MM.1S (cell line): ENCODE results near the gene APOM.

Experiments
- DNase-seq: peaks from one replicate; pipeline ENCODE4 v3.0.0-alpha.2; 2015
- H2AFZ ChIP-seq: fragments of 300-600 bp; sonication (generic); 2 replicates; pipeline ENCODE4 v1.6.0; 2016; ENCODE audit warnings: antibody characterized with exemption, low read length
- H3F3A ChIP-seq: fragments of 300-600 bp; sonication (generic); 2 replicates; pipeline ENCODE4 v1.6.1; 2016; ENCODE audit warnings: mild to moderate bottlenecking, antibody characterized with exemption, low read length, moderate library complexity, mixed read lengths; ENCODE audit not compliant: insufficient read depth
- H3K27ac ChIP-seq: fragments of 300-600 bp; sonication (generic); 2 replicates; pipeline ENCODE4 v1.5.1; 2016; ENCODE audit warnings: mild to moderate bottlenecking, low read length
- H3K27me3 ChIP-seq: fragments of 300-600 bp; sonication (generic); replicated peaks from 2 replicates; pipeline ENCODE4 v1.6.0; 2016; ENCODE audit warnings: low read length; ENCODE audit not compliant: insufficient read depth
- H3K36me3 ChIP-seq: fragments of 300-600 bp; sonication (generic); replicated peaks from 2 replicates; pipeline ENCODE4 v1.6.1; 2016; ENCODE audit warnings: mild to moderate bottlenecking, low read length, mixed read lengths; ENCODE audit not compliant: insufficient read depth
- H3K4me1 ChIP-seq: fragments of 300-600 bp; sonication (generic); 2 replicates; pipeline ENCODE4 v1.6.1; 2016; ENCODE audit warnings: low read length, mixed read lengths
- H3K4me2 ChIP-seq: fragments of 300-600 bp; sonication (generic); 2 replicates; pipeline ENCODE4 v1.6.0; 2016; ENCODE audit warnings: low read depth, low read length
- H3K4me3 ChIP-seq: fragments of 300-600 bp; sonication (generic); 2 replicates; pipeline ENCODE4 v1.5.1; 2016; ENCODE audit warnings: low read length, mixed read lengths
- H3K79me2 ChIP-seq: fragments of 300-600 bp; sonication (generic); 2 replicates; pipeline ENCODE4 v1.6.1; 2016; ENCODE audit warnings: mixed run types, low read length, mixed read lengths
- H3K9ac ChIP-seq: fragments of 300-600 bp; sonication (generic); 2 replicates; pipeline ENCODE4 v1.6.1; 2016; ENCODE audit warnings: low read length, mixed read lengths
- H3K9me2 ChIP-seq: fragments of 300-600 bp; sonication (generic); replicated peaks from 2 replicates; pipeline ENCODE4 v1.6.1; 2016; ENCODE audit warnings: mild to moderate bottlenecking, low read length, mixed read lengths; ENCODE audit not compliant: insufficient read depth
- H3K9me3 ChIP-seq: fragments of 300-600 bp; sonication (generic); replicated peaks from 2 replicates; pipeline ENCODE4 v1.6.1; 2016; ENCODE audit warnings: mild to moderate bottlenecking, low read length, mixed read lengths; ENCODE audit not compliant: insufficient read depth
- H4K20me1 ChIP-seq: fragments of 300-600 bp; sonication (generic); 2 replicates; pipeline ENCODE4 v1.6.1; 2016; ENCODE audit warnings: mild to moderate bottlenecking, low read length, moderate library complexity, mixed read lengths; ENCODE audit not compliant: insufficient read depth
- CTCF ChIP-seq: fragments of 300-600 bp; sonication (generic); IDR thresholded peaks from 2 replicates; pipeline ENCODE4 v1.5.1; 2016; ENCODE audit warnings: antibody characterized with exemption, low read length, mixed read lengths
- EZH2 ChIP-seq: fragments of 300-600 bp; sonication (generic); optimal IDR thresholded peaks from 2 replicates; pipeline ENCODE3; 2017; ENCODE audit warnings: low read depth, mild to moderate bottlenecking, antibody characterized with exemption, low read length, mixed read lengths
- EZH2phosphoT487 ChIP-seq: fragments of 300-600 bp; sonication (generic); IDR thresholded peaks from 2 replicates; pipeline ENCODE4 v1.6.1; 2018; ENCODE audit warnings: antibody characterized with exemption, low read length

The APOM gene

DNA sequence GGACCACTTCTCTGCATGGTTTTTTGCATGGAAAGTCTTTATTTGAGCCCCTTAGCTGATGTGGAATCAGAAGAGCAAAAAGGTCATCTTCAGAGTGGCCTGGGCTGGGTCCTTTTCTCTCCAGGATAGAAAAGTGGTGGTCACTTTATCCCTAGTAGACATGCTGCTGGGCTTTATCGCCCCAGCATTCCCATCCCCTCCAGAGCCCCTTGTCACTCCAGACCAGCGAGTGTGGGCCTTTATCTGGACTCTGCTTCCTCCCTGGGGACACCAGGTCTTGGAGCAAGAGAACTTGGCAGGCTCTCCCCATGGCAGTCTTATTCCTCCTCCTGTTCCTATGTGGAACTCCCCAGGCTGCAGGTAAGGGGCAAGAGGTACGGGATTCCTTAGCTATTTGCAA is 50.9 kb downstream of the APOM start, which contains the start of gene LY6G6F:
Gene LY6G6F (plus strand): TSS at position 268 of the 400 bp plus-strand sequence. CDS start 41 bp downstream, at position 309.
- no peaks in the 10 kb centered on the region; the same call in 1 of the 2 replicates for H3K27me3 ChIP-seq
- H3K36me3 ChIP-seq = no peaks in the 10 kb centered on the region
- H3K9me3 ChIP-seq = no peaks in the 10 kb centered on the region
- no peak within 1 kb of the TSS for H3K9ac ChIP-seq
- no peak within 1 kb of the TSS for H2AFZ ChIP-seq
- H3K9me2 ChIP-seq = no peaks in the 10 kb centered on the region
- no peaks in the 10 kb centered on the region for H4K20me1 ChIP-seq
- no peak within 1 kb of the TSS for H3K27ac ChIP-seq
- TF ChIP-seq CTCF (no peak), EZH2 (no peak), EZH2phosphoT487 (no peak)
- H3K4me1 ChIP-seq = 0 out of 2 replicates have a peak, but pooled peaks cover 5% of the 10 kb centered on the region
- peaks cover 13% of the 10 kb centered on the region for H3K79me2 ChIP-seq
- no peak within 1 kb of the TSS for H3K4me3 ChIP-seq
- no peak within 1 kb of the TSS for H3K4me2 ChIP-seq
- peaks cover 7% of the 10 kb centered on the region; the same call in 1 of the 2 replicates for H3F3A ChIP-seq
- no peak for DNase-seq

- Histone ChIP-seq H2AFZ (no peak overlapping the region), H3K9me2 (no peaks in the 10 kb centered on the region), H3F3A (peaks cover 4% of the 10 kb centered on the region; the same call in 1 of the 2 replicates), H3K4me1 (0 out of 2 replicates have a peak, but pooled peaks cover 5% of the 10 kb centered on the region), H3K9me3 (no peaks in the 10 kb centered on the region), H4K20me1 (no peaks in the 10 kb centered on the region), H3K36me3 (no peaks in the 10 kb centered on the region), H3K27ac (no peak overlapping the region), H3K4me2 (no peak overlapping the region), H3K4me3 (no peak overlapping the region), H3K27me3 (no peaks in the 10 kb centered on the region; the same call in 1 of the 2 replicates), H3K9ac (no peak overlapping the region), H3K79me2 (peaks cover 2% of the 10 kb centered on the region)
- TF ChIP-seq EZH2phosphoT487 (no peak), EZH2 (no peak), CTCF (no peak)
- DNase-seq = no peak
Observed at GRCh38 chr6:31707701-31708100, 52.0 kb downstream of the APOM start.
